Chondrocyte (in vitro differentiated cells): ENCODE data around the gene SINHCAF. TPM values are rescaled to one million over a fixed set of nuclear protein-coding genes. Genes with fewer than 3 reads are reported as not detected.

ENCODE experiments used
- DNase-seq: peaks from one replicate; pipeline ENCODE4 v3.0.0; 2021; ENCODE audit warnings: mixed read lengths, low spot score
- H3K27ac Mint-ChIP-seq: one replicate; pipeline ENCODE4 v1.8.0; 2021; ENCODE audit warnings: mild to moderate bottlenecking, moderate library complexity, mixed read lengths; ENCODE audit not compliant: unreplicated experiment
- H3K27me3 Mint-ChIP-seq: 2 replicates; pipeline ENCODE4 v1.8.0; 2021; ENCODE audit warnings: low read depth, mixed read lengths
- H3K36me3 Mint-ChIP-seq: 2 replicates; pipeline ENCODE4 v1.8.0; 2021; ENCODE audit warnings: low read depth, mixed read lengths
- H3K4me1 Mint-ChIP-seq: 2 replicates; pipeline ENCODE4 v1.8.0; 2021; ENCODE audit warnings: low read depth, mild to moderate bottlenecking, mixed read lengths
- H3K4me3 Mint-ChIP-seq: one replicate; pipeline ENCODE4 v1.8.0; 2021; ENCODE audit warnings: mild to moderate bottlenecking, moderate library complexity, mixed read lengths; ENCODE audit not compliant: unreplicated experiment
- H3K9me3 Mint-ChIP-seq: 2 replicates; pipeline ENCODE4 v1.8.0; 2021; ENCODE audit warnings: low read depth, mixed read lengths
- total RNA-seq: library from RNA; stranded (reverse); gene quantifications from 3 replicates; pipeline ENCODE4 v1.2.1, GENCODE V29; 2021
- TF ChIP-seq, protein P1 (sequence below): fragments of 200-600 bp; sonication (generic); IDR thresholded peaks from 2 replicates; pipeline ENCODE4 v1.5.0; 2021; ENCODE audit warnings: antibody characterized with exemption, mild to moderate bottlenecking, moderate library complexity

The SINHCAF gene
- total RNA-seq, 1 donor from 2014 or later: 32.5 TPM

- no peaks in the 10 kb centered on the region for H3K36me3 Mint-ChIP-seq
- H3K9me3 Mint-ChIP-seq: no peaks in the 10 kb centered on the region
- no peak overlapping the region for H3K4me3 Mint-ChIP-seq
- no peak overlapping the region for H3K27ac Mint-ChIP-seq
- no peak for DNase-seq
- H3K4me1 Mint-ChIP-seq: no peaks in the 10 kb centered on the region
- TF ChIP-seq, protein P1, sequence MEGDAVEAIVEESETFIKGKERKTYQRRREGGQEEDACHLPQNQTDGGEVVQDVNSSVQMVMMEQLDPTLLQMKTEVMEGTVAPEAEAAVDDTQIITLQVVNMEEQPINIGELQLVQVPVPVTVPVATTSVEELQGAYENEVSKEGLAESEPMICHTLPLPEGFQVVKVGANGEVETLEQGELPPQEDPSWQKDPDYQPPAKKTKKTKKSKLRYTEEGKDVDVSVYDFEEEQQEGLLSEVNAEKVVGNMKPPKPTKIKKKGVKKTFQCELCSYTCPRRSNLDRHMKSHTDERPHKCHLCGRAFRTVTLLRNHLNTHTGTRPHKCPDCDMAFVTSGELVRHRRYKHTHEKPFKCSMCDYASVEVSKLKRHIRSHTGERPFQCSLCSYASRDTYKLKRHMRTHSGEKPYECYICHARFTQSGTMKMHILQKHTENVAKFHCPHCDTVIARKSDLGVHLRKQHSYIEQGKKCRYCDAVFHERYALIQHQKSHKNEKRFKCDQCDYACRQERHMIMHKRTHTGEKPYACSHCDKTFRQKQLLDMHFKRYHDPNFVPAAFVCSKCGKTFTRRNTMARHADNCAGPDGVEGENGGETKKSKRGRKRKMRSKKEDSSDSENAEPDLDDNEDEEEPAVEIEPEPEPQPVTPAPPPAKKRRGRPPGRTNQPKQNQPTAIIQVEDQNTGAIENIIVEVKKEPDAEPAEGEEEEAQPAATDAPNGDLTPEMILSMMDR: no peak
- peaks cover 4% of the 10 kb centered on the region for H3K27me3 Mint-ChIP-seq
Measured at GRCh38 chr12:31343139-31343538, 17.2 kb upstream of the SINHCAF start.

GRCh38 chr12:31342286-31342685 is 16.3 kb upstream of the SINHCAF start:
- Mint-ChIP-seq H3K27me3 (peaks cover under 1% of the 10 kb centered on the region), H3K4me3 (no peak overlapping the region), H3K27ac (no peak overlapping the region), H3K36me3 (no peaks in the 10 kb centered on the region), H3K4me1 (no peaks in the 10 kb centered on the region), H3K9me3 (no peaks in the 10 kb centered on the region)
- DNase-seq: no peak
- TF ChIP-seq, protein P1: no peak

GRCh38 chr12:31339831-31340622 is 14.1 kb upstream of the SINHCAF start:
- Mint-ChIP-seq H3K4me3 (no peak overlapping the region), H3K9me3 (no peaks in the 10 kb centered on the region), H3K27ac (no peak overlapping the region), H3K27me3 (no peaks in the 10 kb centered on the region), H3K4me1 (no peaks in the 10 kb centered on the region), H3K36me3 (no peaks in the 10 kb centered on the region)
- no peak for DNase-seq
- TF ChIP-seq, protein P1: no peak

DNA sequence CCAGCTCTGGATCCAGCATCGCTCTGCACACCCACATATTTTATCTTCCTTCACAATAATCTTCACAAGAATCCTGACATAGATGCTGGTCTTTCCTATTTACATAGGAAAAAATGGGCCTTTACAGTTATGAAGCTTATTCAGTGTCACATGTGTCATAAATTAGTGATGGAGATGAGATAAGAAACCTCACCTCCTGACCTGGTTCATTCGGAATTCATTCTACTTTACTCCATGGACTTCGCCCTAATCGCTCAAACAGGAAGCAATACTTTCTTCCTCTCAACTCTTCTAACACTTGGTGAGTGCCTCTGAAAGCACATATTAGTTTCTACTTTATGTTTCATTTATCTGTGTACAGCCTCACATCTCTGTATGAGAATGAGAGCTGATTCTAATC is 12.0 kb upstream of the SINHCAF start:
- DNase-seq: no peak
- TF ChIP-seq, protein P1: no peak
- Mint-ChIP-seq H3K9me3 (no peaks in the 10 kb centered on the region), H3K27me3 (no peaks in the 10 kb centered on the region), H3K4me1 (no peaks in the 10 kb centered on the region), H3K4me3 (no peak overlapping the region), H3K27ac (no peak overlapping the region), H3K36me3 (no peaks in the 10 kb centered on the region)

GRCh38 chr12:31331242-31331641 is 5.3 kb upstream of the SINHCAF start:
- no peak overlapping the region for H3K4me3 Mint-ChIP-seq
- no peaks in the 10 kb centered on the region for H3K9me3 Mint-ChIP-seq
- DNase-seq: no peak
- peaks cover 5% of the 10 kb centered on the region for H3K27me3 Mint-ChIP-seq
- no peaks in the 10 kb centered on the region for H3K36me3 Mint-ChIP-seq
- TF ChIP-seq, protein P1: no peak
- no peak overlapping the region for H3K27ac Mint-ChIP-seq
- H3K4me1 Mint-ChIP-seq: peaks cover 8% of the 10 kb centered on the region
